ENCODE data around the gene UIMC1. TPM values are rescaled to one million over a fixed set of nuclear protein-coding genes. Genes with fewer than 3 reads are reported as not detected.

The UIMC1 gene
- total and polyA plus RNA-seq, 5 donors from 2014 or later: 18.0 to 80.7 (median 22.9) TPM

- Mint-ChIP-seq H3K9me3 (no peaks in the 10 kb centered on the region), H3K4me1 (peaks cover 0 to 2% (median 0%) of the 10 kb centered on the region in 4 donors), H3K27ac (no peak overlapping the region), H3K36me3 (no peaks in the 10 kb centered on the region), H3K27me3 (peaks cover 23% of the 10 kb centered on the region), H3K4me3 (no peak overlapping the region)
- ATAC-seq (ENCODE audit: low read depth in 2 of 2): no peak
- Histone ChIP-seq H3K4me3 (ENCODE audit: low read depth, low read length) (no peak overlapping the region), H3K27me3 (ENCODE audit: control insufficient read depth, insufficient read depth, low read length) (no peaks in the 10 kb centered on the region), H3K36me3 (ENCODE audit: control insufficient read depth, insufficient read depth, low read length) (no peaks in the 10 kb centered on the region), H3K4me1 (ENCODE audit: control insufficient read depth, insufficient read depth, low read length, poor library complexity, severe bottlenecking) (no peaks in the 10 kb centered on the region), H3K27ac (ENCODE audit: insufficient read depth, low read length, poor library complexity, severe bottlenecking) (no peak overlapping the region), H3K9me3 (ENCODE audit: control insufficient read depth in 2 of 2, low read length in 2 of 2) (no peaks in the 10 kb centered on the region)
- no peak for DNase-seq
Observed at GRCh38 chr5:176863041-176863764, 143.4 kb downstream of the UIMC1 start.

GRCh38 chr5:176862330-176862995, 144.1 kb downstream of the UIMC1 start:
- DNase-seq: no peak
- H3K4me3 ChIP-seq (ENCODE audit: low read depth, low read length): no peak overlapping the region
- no peaks in the 10 kb centered on the region for H3K9me3 ChIP-seq (ENCODE audit: control insufficient read depth in 2 of 2, low read length in 2 of 2)
- Mint-ChIP-seq H3K36me3 (no peaks in the 10 kb centered on the region), H3K27me3 (peaks cover 23% of the 10 kb centered on the region), H3K4me3 (no peak overlapping the region), H3K27ac (no peak overlapping the region), H3K9me3 (no peaks in the 10 kb centered on the region), H3K4me1 (peaks cover 0 to 2% (median 0%) of the 10 kb centered on the region in 4 donors)
- no peak for ATAC-seq (ENCODE audit: low read depth in 2 of 2)
- no peaks in the 10 kb centered on the region for H3K27me3 ChIP-seq (ENCODE audit: control insufficient read depth, insufficient read depth, low read length)
- H3K4me1 ChIP-seq (ENCODE audit: control insufficient read depth, insufficient read depth, low read length, poor library complexity, severe bottlenecking): no peaks in the 10 kb centered on the region
- no peaks in the 10 kb centered on the region for H3K36me3 ChIP-seq (ENCODE audit: control insufficient read depth, insufficient read depth, low read length)
- H3K27ac ChIP-seq (ENCODE audit: insufficient read depth, low read length, poor library complexity, severe bottlenecking): no peak overlapping the region

GRCh38 chr5:176861276-176861675, 145.3 kb downstream of the UIMC1 start:
- Mint-ChIP-seq H3K36me3 (no peaks in the 10 kb centered on the region), H3K27me3 (peaks cover 16% of the 10 kb centered on the region), H3K9me3 (no peaks in the 10 kb centered on the region), H3K4me1 (no peaks in the 10 kb centered on the region), H3K4me3 (no peak overlapping the region), H3K27ac (no peak overlapping the region)
- no peak for ATAC-seq (ENCODE audit: low read depth in 2 of 2)
- no peaks in the 10 kb centered on the region for H3K27me3 ChIP-seq (ENCODE audit: control insufficient read depth, insufficient read depth, low read length)
- no peaks in the 10 kb centered on the region for H3K36me3 ChIP-seq (ENCODE audit: control insufficient read depth, insufficient read depth, low read length)
- H3K4me1 ChIP-seq (ENCODE audit: control insufficient read depth, insufficient read depth, low read length, poor library complexity, severe bottlenecking): no peaks in the 10 kb centered on the region
- H3K9me3 ChIP-seq (ENCODE audit: control insufficient read depth in 2 of 2, low read length in 2 of 2): no peaks in the 10 kb centered on the region
- no peak overlapping the region for H3K4me3 ChIP-seq (ENCODE audit: low read depth, low read length)
- DNase-seq: no peak
- no peak overlapping the region for H3K27ac ChIP-seq (ENCODE audit: insufficient read depth, low read length, poor library complexity, severe bottlenecking)

- Histone ChIP-seq H3K4me1 (ENCODE audit: control insufficient read depth, insufficient read depth, low read length, poor library complexity, severe bottlenecking) (no peaks in the 10 kb centered on the region), H3K4me3 (ENCODE audit: low read depth, low read length) (no peak overlapping the region), H3K27me3 (ENCODE audit: control insufficient read depth, insufficient read depth, low read length) (no peaks in the 10 kb centered on the region), H3K36me3 (ENCODE audit: control insufficient read depth, insufficient read depth, low read length) (no peaks in the 10 kb centered on the region), H3K9me3 (ENCODE audit: control insufficient read depth in 2 of 2, low read length in 2 of 2) (no peaks in the 10 kb centered on the region), H3K27ac (ENCODE audit: insufficient read depth, low read length, poor library complexity, severe bottlenecking) (no peak overlapping the region)
- ATAC-seq (ENCODE audit: low read depth in 2 of 2) (no peak), DNase-seq (no peak)
- Mint-ChIP-seq H3K4me1 (no peaks in the 10 kb centered on the region), H3K27me3 (peaks cover 16% of the 10 kb centered on the region), H3K36me3 (no peaks in the 10 kb centered on the region), H3K9me3 (no peaks in the 10 kb centered on the region), H3K27ac (no peak overlapping the region), H3K4me3 (peak overlapping the region in 1 of 4 donors; percentile 32)
Observed at GRCh38 chr5:176860381-176860780, 146.2 kb downstream of the UIMC1 start.

GRCh38 chr5:176859916-176860315, 146.7 kb downstream of the UIMC1 start:
- Histone ChIP-seq H3K4me1 (ENCODE audit: control insufficient read depth, insufficient read depth, low read length, poor library complexity, severe bottlenecking) (no peaks in the 10 kb centered on the region), H3K27me3 (ENCODE audit: control insufficient read depth, insufficient read depth, low read length) (no peaks in the 10 kb centered on the region), H3K9me3 (ENCODE audit: control insufficient read depth in 2 of 2, low read length in 2 of 2) (no peaks in the 10 kb centered on the region), H3K4me3 (ENCODE audit: low read depth, low read length) (no peak overlapping the region), H3K27ac (ENCODE audit: insufficient read depth, low read length, poor library complexity, severe bottlenecking) (no peak overlapping the region), H3K36me3 (ENCODE audit: control insufficient read depth, insufficient read depth, low read length) (no peaks in the 10 kb centered on the region)
- H3K27ac Mint-ChIP-seq: no peak overlapping the region
- H3K4me1 Mint-ChIP-seq: no peaks in the 10 kb centered on the region
- DNase-seq (no peak), ATAC-seq (ENCODE audit: low read depth in 2 of 2) (no peak)
- no peaks in the 10 kb centered on the region for H3K36me3 Mint-ChIP-seq
- H3K9me3 Mint-ChIP-seq: no peaks in the 10 kb centered on the region
- peaks cover 16% of the 10 kb centered on the region for H3K27me3 Mint-ChIP-seq
- no peak overlapping the region for H3K4me3 Mint-ChIP-seq

- H3K9me3 Mint-ChIP-seq: no peaks in the 10 kb centered on the region
- H3K4me1 Mint-ChIP-seq: no peaks in the 10 kb centered on the region
- no peak overlapping the region for H3K4me3 Mint-ChIP-seq
- no peaks in the 10 kb centered on the region for H3K36me3 Mint-ChIP-seq
- H3K36me3 ChIP-seq (ENCODE audit: control insufficient read depth, insufficient read depth, low read length): no peaks in the 10 kb centered on the region
- H3K4me3 ChIP-seq (ENCODE audit: low read depth, low read length): no peak overlapping the region
- H3K27me3 ChIP-seq (ENCODE audit: control insufficient read depth, insufficient read depth, low read length): no peaks in the 10 kb centered on the region
- H3K27ac ChIP-seq (ENCODE audit: insufficient read depth, low read length, poor library complexity, severe bottlenecking): no peak overlapping the region
- no peak overlapping the region for H3K27ac Mint-ChIP-seq
- peaks cover 11% of the 10 kb centered on the region for H3K27me3 Mint-ChIP-seq
- DNase-seq (no peak), ATAC-seq (ENCODE audit: low read depth in 2 of 2) (no peak)
- H3K4me1 ChIP-seq (ENCODE audit: control insufficient read depth, insufficient read depth, low read length, poor library complexity, severe bottlenecking): no peaks in the 10 kb centered on the region
- H3K9me3 ChIP-seq (ENCODE audit: control insufficient read depth in 2 of 2, low read length in 2 of 2): no peaks in the 10 kb centered on the region
Observed at GRCh38 chr5:176857894-176858273, 148.7 kb downstream of the UIMC1 start.

GRCh38 chr5:176857216-176857893, 149.2 kb downstream of the UIMC1 start:
- no peak overlapping the region for H3K27ac Mint-ChIP-seq
- no peaks in the 10 kb centered on the region for H3K4me1 Mint-ChIP-seq
- H3K27me3 ChIP-seq (ENCODE audit: control insufficient read depth, insufficient read depth, low read length): no peaks in the 10 kb centered on the region

More at GRCh38 chr5:176857216-176857893, 149.2 kb downstream of the UIMC1 start:
- Mint-ChIP-seq H3K36me3 (no peaks in the 10 kb centered on the region), H3K27me3 (peaks cover 11% of the 10 kb centered on the region), H3K9me3 (peaks cover 0 to 1% (median 0%) of the 10 kb centered on the region in 7 donors), H3K4me3 (no peak overlapping the region)
- Histone ChIP-seq H3K4me3 (ENCODE audit: low read depth, low read length) (no peak overlapping the region), H3K36me3 (ENCODE audit: control insufficient read depth, insufficient read depth, low read length) (no peaks in the 10 kb centered on the region), H3K4me1 (ENCODE audit: control insufficient read depth, insufficient read depth, low read length, poor library complexity, severe bottlenecking) (no peaks in the 10 kb centered on the region), H3K9me3 (ENCODE audit: control insufficient read depth in 2 of 2, low read length in 2 of 2) (no peaks in the 10 kb centered on the region), H3K27ac (ENCODE audit: insufficient read depth, low read length, poor library complexity, severe bottlenecking) (no peak overlapping the region)
- no peak for ATAC-seq (ENCODE audit: low read depth in 2 of 2)
- DNase-seq: no peak
